Nephron (organoid): Measurements from ENCODE around the gene UBA1.

Source experiments
- H3K27ac Mint-ChIP-seq, 3 experiments: 2 replicates each; pipeline ENCODE4 v1.8.0; 2020; ENCODE audit warnings: mixed read lengths in 3 of 3, mild to moderate bottlenecking in 2 of 3, moderate library complexity in 1 of 3
- H3K27me3 Mint-ChIP-seq: 2 replicates; pipeline ENCODE4 v1.8.0; 2021; ENCODE audit warnings: low read depth, mild to moderate bottlenecking, moderate library complexity, mixed read lengths
- H3K36me3 Mint-ChIP-seq: 2 replicates; pipeline ENCODE4 v1.8.0; 2020; ENCODE audit warnings: low read depth, mixed read lengths
- H3K4me1 Mint-ChIP-seq: 2 replicates; pipeline ENCODE4 v1.8.0; 2020; ENCODE audit warnings: mixed read lengths
- H3K4me3 Mint-ChIP-seq, 3 experiments: 2 replicates each; pipeline ENCODE4 v1.8.0; 2020; ENCODE audit warnings: mild to moderate bottlenecking in 3 of 3, mixed read lengths in 3 of 3, moderate library complexity in 2 of 3
- H3K9me3 Mint-ChIP-seq: 2 replicates; pipeline ENCODE4 v1.8.0; 2020; ENCODE audit warnings: mixed read lengths
- CTCF ChIP-seq, 3 experiments: fragments of 200-600 bp; sonication (generic); IDR thresholded peaks; one replicate each; pipeline ENCODE4 v1.5.0; 2021; ENCODE audit warnings: antibody characterized with exemption in 3 of 3; ENCODE audit not compliant: unreplicated experiment in 3 of 3

Gene UBA1

DNA sequence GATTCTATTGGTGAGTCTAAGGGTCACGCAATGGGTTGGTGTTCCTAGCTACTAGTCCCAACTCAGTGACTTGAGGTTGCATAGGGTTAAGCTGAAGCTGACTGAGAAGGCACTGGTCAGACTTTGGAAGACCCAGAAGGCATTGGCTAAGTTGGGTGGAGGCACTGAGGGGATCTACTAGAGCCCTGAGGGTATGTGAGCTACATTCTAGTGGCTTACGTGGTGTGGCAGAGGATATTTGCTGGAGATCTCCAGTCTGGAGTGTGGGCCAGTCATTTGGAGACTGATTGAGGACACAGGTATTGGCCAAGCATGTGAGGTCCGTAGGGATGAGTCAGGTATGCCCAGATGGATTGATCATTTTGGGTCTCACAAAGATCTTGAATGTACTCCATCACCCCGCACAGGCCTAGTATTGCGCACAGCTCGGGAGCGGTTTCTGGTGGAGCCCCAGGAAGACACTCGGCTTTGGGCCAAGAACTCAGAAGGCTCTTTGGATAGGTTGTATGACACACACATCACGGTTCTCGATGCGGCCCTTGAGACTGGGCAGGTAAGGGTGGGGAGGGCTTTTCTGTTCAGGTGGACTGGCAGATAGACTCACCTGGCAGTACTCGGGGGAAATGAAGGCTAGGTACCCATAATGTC is 46.4 kb downstream of the UBA1 start:
- H3K4me1 Mint-ChIP-seq: peaks cover 30% of the 10 kb centered on the region
- no peak for TF ChIP-seq CTCF (IDR thresholded peaks at IDR 0.05; ENCODE audit: unreplicated experiment in 3 of 3)
- no peak overlapping the region for H3K4me3 Mint-ChIP-seq
- H3K36me3 Mint-ChIP-seq: peaks cover 62% of the 10 kb centered on the region
- H3K27ac Mint-ChIP-seq: no peak overlapping the region
- no peaks in the 10 kb centered on the region for H3K27me3 Mint-ChIP-seq
- no peaks in the 10 kb centered on the region for H3K9me3 Mint-ChIP-seq

GRCh38 chrX:47240619-47241018 is 47.0 kb downstream of the UBA1 start:
- Mint-ChIP-seq H3K27ac (no peak overlapping the region), H3K4me3 (no peak overlapping the region), H3K36me3 (peaks cover 61% of the 10 kb centered on the region), H3K9me3 (no peaks in the 10 kb centered on the region), H3K27me3 (no peaks in the 10 kb centered on the region), H3K4me1 (peaks cover 24% of the 10 kb centered on the region)
- TF ChIP-seq CTCF (IDR thresholded peaks at IDR 0.05; ENCODE audit: unreplicated experiment in 3 of 3): no peak

DNA sequence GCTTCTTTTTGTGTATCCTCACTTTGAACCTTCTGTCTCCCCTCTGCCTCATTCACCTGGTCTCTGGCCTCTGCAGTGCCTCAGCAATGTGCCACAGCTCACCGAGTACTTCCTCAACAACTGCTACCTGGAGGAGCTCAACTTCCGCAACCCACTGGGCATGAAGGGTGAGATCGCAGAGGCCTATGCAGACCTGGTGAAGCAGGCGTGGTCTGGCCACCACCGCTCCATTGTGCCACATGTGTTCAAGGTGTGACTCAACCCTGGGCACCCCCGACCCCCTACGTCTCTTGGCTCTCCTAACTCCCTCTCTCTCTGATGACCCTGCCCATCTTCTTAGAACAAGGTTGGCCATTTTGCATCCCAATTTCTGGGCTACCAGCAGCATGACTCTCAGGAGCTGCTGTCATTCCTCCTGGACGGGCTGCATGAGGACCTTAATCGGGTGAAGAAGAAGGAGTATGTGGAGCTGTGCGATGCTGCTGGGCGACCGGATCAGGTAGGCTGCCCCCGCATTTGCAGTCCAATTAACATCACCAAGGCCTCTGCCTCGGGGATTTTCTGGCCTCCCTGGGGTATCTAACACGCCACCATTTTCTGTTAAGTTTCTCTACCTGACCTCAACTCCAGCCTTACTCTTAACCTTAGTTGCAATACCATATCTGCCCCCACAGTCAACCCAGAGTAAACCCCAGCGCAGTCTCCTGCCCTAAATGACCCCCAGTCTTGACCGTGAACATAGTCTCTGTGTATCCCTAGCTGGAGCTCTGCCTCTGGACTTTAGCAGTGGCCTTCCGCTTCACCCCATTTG is 47.8 kb downstream of the UBA1 start:
- Mint-ChIP-seq H3K9me3 (no peaks in the 10 kb centered on the region), H3K27ac (no peak overlapping the region), H3K4me1 (peaks cover 16% of the 10 kb centered on the region), H3K4me3 (no peak overlapping the region), H3K27me3 (no peaks in the 10 kb centered on the region), H3K36me3 (peaks cover 69% of the 10 kb centered on the region)
- TF ChIP-seq CTCF (IDR thresholded peaks at IDR 0.05; ENCODE audit: unreplicated experiment in 3 of 3): no peak

GRCh38 chrX:47242321-47242720 is 48.7 kb downstream of the UBA1 start:
- H3K4me1 Mint-ChIP-seq: peaks cover 10% of the 10 kb centered on the region
- no peak overlapping the region for H3K27ac Mint-ChIP-seq
- H3K36me3 Mint-ChIP-seq: peaks cover 75% of the 10 kb centered on the region
- H3K4me3 Mint-ChIP-seq: no peak overlapping the region
- H3K9me3 Mint-ChIP-seq: no peaks in the 10 kb centered on the region
- H3K27me3 Mint-ChIP-seq: no peaks in the 10 kb centered on the region
- no peak for TF ChIP-seq CTCF (IDR thresholded peaks at IDR 0.05; ENCODE audit: unreplicated experiment in 3 of 3)

DNA sequence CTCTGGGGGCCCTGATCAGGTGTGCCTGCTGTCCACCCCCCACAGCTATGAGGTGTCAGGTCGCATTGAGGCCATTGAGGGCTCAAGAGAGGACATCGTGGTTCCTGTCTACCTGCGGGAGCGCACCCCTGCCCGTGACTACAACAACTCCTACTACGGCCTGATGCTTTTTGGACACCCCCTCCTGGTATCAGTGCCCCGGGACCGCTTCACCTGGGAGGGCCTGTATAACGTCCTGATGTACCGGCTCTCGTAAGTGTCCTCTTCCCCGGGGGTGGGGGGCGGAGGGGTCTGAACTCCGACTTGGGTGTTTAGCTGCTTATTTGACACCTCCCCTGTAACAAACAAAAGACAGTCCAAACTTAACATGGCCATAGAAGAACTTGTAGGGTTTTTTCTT is 49.7 kb downstream of the UBA1 start:
- no peak for TF ChIP-seq CTCF (IDR thresholded peaks at IDR 0.05; ENCODE audit: unreplicated experiment in 3 of 3)
- H3K4me3 Mint-ChIP-seq: no peak overlapping the region
- peaks cover 5% of the 10 kb centered on the region for H3K4me1 Mint-ChIP-seq
- peaks cover 80% of the 10 kb centered on the region for H3K36me3 Mint-ChIP-seq
- H3K27ac Mint-ChIP-seq: no peak overlapping the region
- no peaks in the 10 kb centered on the region for H3K9me3 Mint-ChIP-seq
- H3K27me3 Mint-ChIP-seq: no peaks in the 10 kb centered on the region
